IMR-90 (cell line): ENCODE data around the gene RAPGEF3. TPM values are rescaled to one million over a fixed set of nuclear protein-coding genes. Genes with fewer than 3 reads are reported as not detected.

Experiments
- ATAC-seq: fragments of 200-7000 bp; cut with Tn5 transposase; 2 replicates; pipeline ENCODE4 v1.9.1; 2020; ENCODE audit warnings: low read depth, mild to moderate bottlenecking, moderate library complexity
- BruUV-seq: library from RNA; stranded (reverse); fragments of 400-500 nt; replicated peaks from 2 replicates; lab custom pipeline; 2021; lab: Mats Ljungman, UMichigan
- CTCF ChIA-PET: fragments of 300-600 bp; formaldehyde crosslinking; extraction: SDS; loops from one replicate; lab custom pipeline; 2021; ENCODE audit warnings: antibody characterized with exemption; lab: Yijun Ruan, JAX
- POLR2A ChIA-PET: fragments of 300-600 bp; sonication (Branson Sonifier 250); formaldehyde crosslinking; loops from one replicate; lab custom pipeline; 2022; ENCODE audit warnings: antibody characterized with exemption; ENCODE audit not compliant: unreplicated experiment; lab: Charles Lee
- DNase-seq: peaks from one replicate; pipeline ENCODE4 v3.0.0; 2013
- H2AFZ ChIP-seq: replicated peaks from 2 replicates; pipeline ENCODE3; 2013; ENCODE audit warnings: low read length, mild to moderate bottlenecking; ENCODE audit not compliant: poor library complexity
- H2AK5ac ChIP-seq: 2 replicates; pipeline ENCODE4 v1.6.1; 2013; ENCODE audit warnings: low read depth, low read length, inconsistent platforms
- H2AK9ac ChIP-seq: replicated peaks from 2 replicates; pipeline ENCODE3; 2013; ENCODE audit warnings: mild to moderate bottlenecking, low read depth, low read length, moderate library complexity; ENCODE audit not compliant: poor library complexity
- H2BK120ac ChIP-seq: 2 replicates; pipeline ENCODE4 v1.6.1; 2013; ENCODE audit warnings: low read depth, low read length, inconsistent platforms
- H2BK15ac ChIP-seq: 3 replicates; pipeline ENCODE4 v1.6.1; 2013; ENCODE audit warnings: low read depth, low read length, inconsistent platforms
- H2BK20ac ChIP-seq: 2 replicates; pipeline ENCODE4 v1.6.1; 2013; ENCODE audit warnings: low read depth, mild to moderate bottlenecking, inconsistent platforms, low read length, moderate library complexity
- H2BK5ac ChIP-seq: 2 replicates; pipeline ENCODE4 v1.6.1; 2013; ENCODE audit warnings: mild to moderate bottlenecking, low read depth, low read length, inconsistent platforms; ENCODE audit not compliant: poor library complexity, severe bottlenecking
- H3K14ac ChIP-seq: replicated peaks from 2 replicates; pipeline ENCODE4 v1.6.1; 2013; ENCODE audit warnings: low read depth, low read length, inconsistent platforms
- H3K18ac ChIP-seq: 2 replicates; pipeline ENCODE4 v1.6.1; 2013; ENCODE audit warnings: low read depth, low read length, control low read depth
- H3K23ac ChIP-seq: 2 replicates; pipeline ENCODE4 v1.6.1; 2013; ENCODE audit warnings: low read depth, low read length, inconsistent platforms
- H3K27ac ChIP-seq: 2 replicates; pipeline ENCODE4 v1.5.1; 2013; ENCODE audit warnings: mild to moderate bottlenecking, control low read depth, low read length; ENCODE audit not compliant: insufficient read depth
- H3K27me3 ChIP-seq: 2 replicates; pipeline ENCODE4 v1.6.1; 2013; ENCODE audit warnings: low read length; ENCODE audit not compliant: control insufficient read depth, insufficient read depth
- H3K36me3 ChIP-seq: 2 replicates; pipeline ENCODE4 v1.6.1; 2013; ENCODE audit warnings: low read length, mixed read lengths; ENCODE audit not compliant: control insufficient read depth, insufficient read depth
- H3K4ac ChIP-seq: 2 replicates; pipeline ENCODE4 v1.6.1; 2013; ENCODE audit warnings: low read depth, low read length, inconsistent platforms
- H3K4me1 ChIP-seq: 2 replicates; pipeline ENCODE4 v1.6.1; 2013; ENCODE audit warnings: low read length, mixed read lengths; ENCODE audit not compliant: control insufficient read depth, insufficient read depth
- H3K4me2 ChIP-seq: 2 replicates; pipeline ENCODE4 v1.6.1; 2013; ENCODE audit warnings: low read depth, mild to moderate bottlenecking, control low read depth, low read length, moderate library complexity
- H3K4me3 ChIP-seq: 2 replicates; pipeline ENCODE4 v1.5.1; 2013; ENCODE audit warnings: low read depth, mild to moderate bottlenecking, control low read depth, low read length, moderate library complexity; ENCODE audit not compliant: insufficient read depth
- H3K56ac ChIP-seq: 2 replicates; pipeline ENCODE4 v1.6.1; 2013; ENCODE audit warnings: low read length, inconsistent platforms; ENCODE audit not compliant: insufficient read depth; ENCODE audit errors: extremely low read depth
- H3K79me1 ChIP-seq, 2 experiments: 2 replicates each; pipeline ENCODE4 v1.6.1; 2013; ENCODE audit warnings: low read length in 2 of 2, inconsistent platforms in 1 of 2, low read depth in 1 of 2
- H3K9ac ChIP-seq: 2 replicates; pipeline ENCODE4 v1.6.1; 2013; ENCODE audit warnings: low read depth, low read length, control low read depth
- H3K9me1 ChIP-seq: 2 replicates; pipeline ENCODE4 v1.6.1; 2013; ENCODE audit warnings: low read length, inconsistent platforms; ENCODE audit not compliant: insufficient read depth
- H3K9me3 ChIP-seq: 2 replicates; pipeline ENCODE4 v1.6.1; 2013; ENCODE audit warnings: low read length; ENCODE audit not compliant: control insufficient read depth, insufficient read depth
- H4K20me1 ChIP-seq: 2 replicates; pipeline ENCODE4 v1.6.1; 2013; ENCODE audit warnings: low read length, inconsistent platforms; ENCODE audit not compliant: insufficient read depth
- H4K5ac ChIP-seq: 2 replicates; pipeline ENCODE4 v1.6.1; 2013; ENCODE audit warnings: mild to moderate bottlenecking, low read depth, low read length, control low read depth
- H4K8ac ChIP-seq, 2 experiments: 2 replicates each; pipeline ENCODE4 v1.6.1; 2013; ENCODE audit warnings: low read depth in 2 of 2, low read length in 2 of 2, control low read depth in 1 of 2, inconsistent platforms in 1 of 2
- H4K91ac ChIP-seq: 2 replicates; pipeline ENCODE4 v1.6.1; 2013; ENCODE audit warnings: low read depth, low read length, inconsistent platforms; ENCODE audit not compliant: insufficient read depth
- BHLHE40 ChIP-seq: fragments of 150-350 bp; IDR thresholded peaks from 2 replicates; pipeline ENCODE4 v1.6.1; 2016; ENCODE audit warnings: mild to moderate bottlenecking, low read depth, low read length
- CHD1 ChIP-seq: IDR thresholded peaks from 2 replicates; pipeline ENCODE4 v1.6.1; 2012; ENCODE audit warnings: low read depth, low read length, improper control_type of control experiment
- CTCF ChIP-seq: conservative IDR thresholded peaks from 2 replicates; pipeline ENCODE4 v1.5.1; 2012; ENCODE audit warnings: mild to moderate bottlenecking, low read depth, low read length, improper control_type of control experiment
- FOS ChIP-seq: fragments of 150-350 bp; IDR thresholded peaks from 2 replicates; pipeline ENCODE4 v1.6.1; 2016; ENCODE audit warnings: low read depth, low read length
- MAFK ChIP-seq: IDR thresholded peaks from 2 replicates; pipeline ENCODE4 v1.6.1; 2012; ENCODE audit warnings: low read depth, low read length, improper control_type of control experiment
- MAZ ChIP-seq: IDR thresholded peaks from 2 replicates; pipeline ENCODE4 v1.6.1; 2012; ENCODE audit warnings: low read depth, mild to moderate bottlenecking, low read length, improper control_type of control experiment, moderate library complexity, borderline replicate concordance
- MXI1 ChIP-seq: IDR thresholded peaks from 2 replicates; pipeline ENCODE4 v1.6.1; 2012; ENCODE audit warnings: low read depth, mild to moderate bottlenecking, low read length, moderate library complexity, borderline replicate concordance
- NFE2L2 ChIP-seq: fragments of 150-350 bp; IDR thresholded peaks from 2 replicates; pipeline ENCODE4 v1.6.1; 2016; ENCODE audit warnings: low read depth, mild to moderate bottlenecking, low read length
- POLR2A ChIP-seq: IDR thresholded peaks from 2 replicates; pipeline ENCODE4 v1.6.1; 2012; ENCODE audit warnings: mild to moderate bottlenecking, low read depth, low read length
- RAD21 ChIP-seq: IDR thresholded peaks from 2 replicates; pipeline ENCODE4 v1.6.1; 2012; ENCODE audit warnings: low read length, improper control_type of control experiment
- RCOR1 ChIP-seq: IDR thresholded peaks from 2 replicates; pipeline ENCODE4 v1.6.1; 2012; ENCODE audit warnings: mild to moderate bottlenecking, low read length, improper control_type of control experiment; ENCODE audit not compliant: insufficient replicate concordance
- SMC3 ChIP-seq: fragments of 150-350 bp; IDR thresholded peaks from 2 replicates; pipeline ENCODE4 v1.6.1; 2016; ENCODE audit warnings: low read depth, mild to moderate bottlenecking, antibody characterized with exemption, low read length, moderate library complexity
- WGBS, 2 experiments: methylation state at CpG; one replicate each; pipeline versions ENCODE4 v1.1.5 to v1.1.7; 2013; ENCODE audit warnings: missing lambda C conversion rate in 2 of 2; ENCODE audit not compliant: insufficient read length in 1 of 2; ENCODE audit errors: extremely low coverage in 2 of 2; 5-methylcytosine and 5-hydroxymethylcytosine counted together
- dilution Hi-C: fragments of 300-500 bp; cut with HindIII; formaldehyde crosslinking; loops from one replicate; pipeline ENCODE4 v1.14.3; 2018; ENCODE audit warnings: low sequenced_read_pairs; ENCODE audit not compliant: unreplicated experiment
- in situ Hi-C: fragments of 300-500 bp; cut with MboI; formaldehyde crosslinking; loops from 3 replicates; pipeline ENCODE4 v1.14.3; 2019; ENCODE audit warnings: low sequenced_read_pairs, inconsistent platforms, mixed read lengths
- intact Hi-C: fragments of 100-400 bp; cut with micrococcal nuclease; formaldehyde crosslinking; loops from 2 replicates; pipeline ENCODE4 v1.10.0; 2022
- polyA plus RNA-seq, 3 experiments: library from polyadenylated mRNA; depleted of rRNA; stranded (reverse); fragments of >200 nt; gene quantifications; 2 replicates each; pipeline ENCODE4 v1.2.3, GENCODE V29; 2012; ENCODE audit warnings: low replicate concordance in 1 of 3
- total RNA-seq: library from RNA; depleted of rRNA; stranded (reverse); fragments of >200 nt; gene quantifications from 2 replicates; pipeline ENCODE4 v1.2.3, GENCODE V29; 2012
- TF ChIP-seq, protein P1 (sequence below): fragments of 150-350 bp; IDR thresholded peaks from 2 replicates; pipeline ENCODE4 v1.6.1; 2017; ENCODE audit warnings: mild to moderate bottlenecking, antibody characterized with exemption, low read length, low read depth
- TF ChIP-seq, protein P2 (sequence below): fragments of 150-350 bp; IDR thresholded peaks from 2 replicates; pipeline ENCODE4 v1.6.1; 2016; ENCODE audit warnings: low read depth, mild to moderate bottlenecking, low read length, moderate library complexity, borderline replicate concordance

Gene RAPGEF3
- total and polyA plus RNA-seq, 2 of the 4 experiments (the other 2 are of a cell fraction): 1.3 to 2.0 TPM

DNA sequence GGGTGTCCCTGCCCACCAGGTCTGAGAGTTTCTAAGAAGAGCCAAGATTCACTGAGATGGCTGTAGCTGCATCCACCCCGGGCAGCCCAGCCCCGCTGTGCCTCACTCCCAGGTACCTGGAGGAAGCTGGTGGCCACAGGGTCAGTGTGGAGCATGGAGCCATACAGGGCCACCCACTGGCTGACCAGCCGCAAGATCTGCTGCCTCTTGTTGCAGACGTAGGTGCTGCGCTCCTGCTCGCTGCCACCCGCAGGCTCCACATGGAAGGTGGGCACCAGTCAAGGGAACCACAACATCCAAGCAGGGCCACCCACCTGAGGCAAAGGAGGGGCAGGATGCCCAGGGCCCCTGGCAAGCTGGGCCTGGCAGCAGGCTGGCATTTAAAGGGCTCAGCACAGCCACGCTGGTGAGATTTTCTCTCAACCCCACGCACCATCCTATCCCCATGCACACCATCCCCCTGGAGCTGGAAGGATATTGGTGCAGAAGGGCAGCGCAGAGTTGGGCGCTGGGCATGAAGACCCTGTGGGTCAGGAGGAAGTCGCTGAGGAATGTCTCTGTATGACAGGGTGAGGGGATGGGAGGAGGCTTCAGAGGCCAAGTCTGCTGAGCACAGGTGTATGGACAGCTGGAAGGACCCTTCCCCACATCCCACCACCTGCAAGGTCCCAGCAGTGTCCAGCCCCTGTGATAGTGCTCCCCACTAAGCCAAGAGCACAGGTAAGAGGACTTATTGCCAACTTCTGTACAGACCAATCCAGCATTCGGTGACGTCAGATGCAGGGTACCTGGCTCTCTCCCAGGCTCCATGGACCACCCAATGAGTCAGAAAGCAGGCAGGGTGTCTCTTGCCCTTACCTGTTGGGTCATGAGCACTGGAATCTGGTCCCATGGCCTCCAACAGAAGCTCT lies 10.8 kb downstream of the RAPGEF3 start:
- Histone ChIP-seq H2AK9ac (no peak overlapping the region), H3K36me3 (no peaks in the 10 kb centered on the region), H3K79me1 (no peaks in the 10 kb centered on the region), H4K5ac (no peak overlapping the region), H3K4me3 (no peak overlapping the region), H3K27me3 (peaks cover 32% of the 10 kb centered on the region), H2BK15ac (no peak overlapping the region), H3K4ac (no peak overlapping the region), H2BK120ac (no peak overlapping the region), H3K27ac (no peak overlapping the region), H3K56ac (no peak overlapping the region), H4K91ac (no peak overlapping the region), H2BK5ac (no peak overlapping the region), H4K20me1 (no peaks in the 10 kb centered on the region), H3K9me3 (no peaks in the 10 kb centered on the region), H3K18ac (no peak overlapping the region), H2AK5ac (no peak overlapping the region), H3K14ac (no peak overlapping the region), H3K23ac (no peak overlapping the region), H4K8ac (no peak overlapping the region), H3K4me1 (peaks cover 4% of the 10 kb centered on the region; the same call in 1 of the 2 replicates), H3K4me2 (no peak overlapping the region), H3K9ac (no peak overlapping the region), H3K9me1 (peaks cover 4% of the 10 kb centered on the region; the same call in 1 of the 2 replicates), H2AFZ (no peak overlapping the region), H2BK20ac (no peak overlapping the region)
- TF ChIP-seq NFE2L2 (no peak), FOS (no peak), POLR2A (no peak), RAD21 (no peak), MXI1 (no peak), MAFK (no peak), CTCF (no peak), MAZ (no peak), CHD1 (no peak), RCOR1 (no peak), BHLHE40 (no peak), SMC3 (no peak)
- TF ChIP-seq, protein P1, sequence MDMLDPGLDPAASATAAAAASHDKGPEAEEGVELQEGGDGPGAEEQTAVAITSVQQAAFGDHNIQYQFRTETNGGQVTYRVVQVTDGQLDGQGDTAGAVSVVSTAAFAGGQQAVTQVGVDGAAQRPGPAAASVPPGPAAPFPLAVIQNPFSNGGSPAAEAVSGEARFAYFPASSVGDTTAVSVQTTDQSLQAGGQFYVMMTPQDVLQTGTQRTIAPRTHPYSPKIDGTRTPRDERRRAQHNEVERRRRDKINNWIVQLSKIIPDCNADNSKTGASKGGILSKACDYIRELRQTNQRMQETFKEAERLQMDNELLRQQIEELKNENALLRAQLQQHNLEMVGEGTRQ: no peak
- TF ChIP-seq, protein P2, sequence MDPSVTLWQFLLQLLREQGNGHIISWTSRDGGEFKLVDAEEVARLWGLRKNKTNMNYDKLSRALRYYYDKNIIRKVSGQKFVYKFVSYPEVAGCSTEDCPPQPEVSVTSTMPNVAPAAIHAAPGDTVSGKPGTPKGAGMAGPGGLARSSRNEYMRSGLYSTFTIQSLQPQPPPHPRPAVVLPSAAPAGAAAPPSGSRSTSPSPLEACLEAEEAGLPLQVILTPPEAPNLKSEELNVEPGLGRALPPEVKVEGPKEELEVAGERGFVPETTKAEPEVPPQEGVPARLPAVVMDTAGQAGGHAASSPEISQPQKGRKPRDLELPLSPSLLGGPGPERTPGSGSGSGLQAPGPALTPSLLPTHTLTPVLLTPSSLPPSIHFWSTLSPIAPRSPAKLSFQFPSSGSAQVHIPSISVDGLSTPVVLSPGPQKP: no peak
- in situ Hi-C loops: loop anchor here (10.0 kb wide), 1 partner anchor 87 kb away; no protein-coding TSS in a partner anchor
- DNase-seq (no peak), ATAC-seq (no peak)
- BruUV-seq: no TSS peak
- WGBS, 2 experiments: 76% methylated on average over 8 of the region's 14 CpGs; no CpG with 5 or more reads in 1 of the 2 experiments
- ChIA-PET POLR2A (no interaction called here), CTCF (no interaction called here)
- dilution Hi-C loops: no loop called here
- intact Hi-C loops: no loop called here
